GM23338 (cell line): Measurements from ENCODE around the gene FEM1B. TPM values are rescaled to one million over a fixed set of nuclear protein-coding genes. Genes with fewer than 3 reads are reported as not detected.

Experiments used
- polyA plus RNA-seq: library from polyadenylated mRNA; unstranded; fragments of >200 nt; fragmentation: Nextera tagmentation; extraction: Ambion mirVana; gene quantifications from 2 replicates; pipeline ENCODE4 v1.2.1, GENCODE V29; 2016
- total RNA-seq: library from RNA; depleted of rRNA; stranded (reverse); fragments of >200 nt; shearing (Covaris generic); gene quantifications from 2 replicates; pipeline ENCODE4 v1.2.3, GENCODE V29; 2014; rRNA removed
- TF ChIP-seq, protein P1 (sequence below): fragments of 250-450 bp; sonication (Bioruptor Pico); IDR thresholded peaks from 2 replicates; pipeline ENCODE4 v1.5.0; 2020; ENCODE audit warnings: mild to moderate bottlenecking, moderate library complexity

FEM1B gene
- total and polyA plus RNA-seq, 2 experiments from 2014 or later, result 13.0 to 82.0 TPM

DNA sequence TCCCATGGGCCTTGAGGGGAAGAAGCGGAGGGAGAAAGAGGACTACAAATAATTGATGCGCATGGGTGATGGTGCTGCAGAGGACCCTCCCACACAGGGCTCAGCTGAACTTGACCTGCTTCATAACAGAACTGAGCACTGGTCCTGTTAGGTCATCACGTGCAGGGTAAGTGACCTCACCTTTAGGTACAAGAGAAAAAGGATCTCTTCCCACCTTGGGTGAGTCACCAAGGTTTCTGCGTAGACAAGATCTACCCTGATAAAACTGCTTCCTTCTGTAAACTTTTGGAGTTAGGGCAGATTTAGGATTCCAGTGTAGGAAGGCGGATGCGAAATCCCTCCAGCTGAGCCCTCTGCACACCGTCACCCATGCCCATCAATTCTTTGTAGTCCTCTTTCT lies 67.1 kb downstream of the FEM1B start (continued):
- TF ChIP-seq, protein P1, sequence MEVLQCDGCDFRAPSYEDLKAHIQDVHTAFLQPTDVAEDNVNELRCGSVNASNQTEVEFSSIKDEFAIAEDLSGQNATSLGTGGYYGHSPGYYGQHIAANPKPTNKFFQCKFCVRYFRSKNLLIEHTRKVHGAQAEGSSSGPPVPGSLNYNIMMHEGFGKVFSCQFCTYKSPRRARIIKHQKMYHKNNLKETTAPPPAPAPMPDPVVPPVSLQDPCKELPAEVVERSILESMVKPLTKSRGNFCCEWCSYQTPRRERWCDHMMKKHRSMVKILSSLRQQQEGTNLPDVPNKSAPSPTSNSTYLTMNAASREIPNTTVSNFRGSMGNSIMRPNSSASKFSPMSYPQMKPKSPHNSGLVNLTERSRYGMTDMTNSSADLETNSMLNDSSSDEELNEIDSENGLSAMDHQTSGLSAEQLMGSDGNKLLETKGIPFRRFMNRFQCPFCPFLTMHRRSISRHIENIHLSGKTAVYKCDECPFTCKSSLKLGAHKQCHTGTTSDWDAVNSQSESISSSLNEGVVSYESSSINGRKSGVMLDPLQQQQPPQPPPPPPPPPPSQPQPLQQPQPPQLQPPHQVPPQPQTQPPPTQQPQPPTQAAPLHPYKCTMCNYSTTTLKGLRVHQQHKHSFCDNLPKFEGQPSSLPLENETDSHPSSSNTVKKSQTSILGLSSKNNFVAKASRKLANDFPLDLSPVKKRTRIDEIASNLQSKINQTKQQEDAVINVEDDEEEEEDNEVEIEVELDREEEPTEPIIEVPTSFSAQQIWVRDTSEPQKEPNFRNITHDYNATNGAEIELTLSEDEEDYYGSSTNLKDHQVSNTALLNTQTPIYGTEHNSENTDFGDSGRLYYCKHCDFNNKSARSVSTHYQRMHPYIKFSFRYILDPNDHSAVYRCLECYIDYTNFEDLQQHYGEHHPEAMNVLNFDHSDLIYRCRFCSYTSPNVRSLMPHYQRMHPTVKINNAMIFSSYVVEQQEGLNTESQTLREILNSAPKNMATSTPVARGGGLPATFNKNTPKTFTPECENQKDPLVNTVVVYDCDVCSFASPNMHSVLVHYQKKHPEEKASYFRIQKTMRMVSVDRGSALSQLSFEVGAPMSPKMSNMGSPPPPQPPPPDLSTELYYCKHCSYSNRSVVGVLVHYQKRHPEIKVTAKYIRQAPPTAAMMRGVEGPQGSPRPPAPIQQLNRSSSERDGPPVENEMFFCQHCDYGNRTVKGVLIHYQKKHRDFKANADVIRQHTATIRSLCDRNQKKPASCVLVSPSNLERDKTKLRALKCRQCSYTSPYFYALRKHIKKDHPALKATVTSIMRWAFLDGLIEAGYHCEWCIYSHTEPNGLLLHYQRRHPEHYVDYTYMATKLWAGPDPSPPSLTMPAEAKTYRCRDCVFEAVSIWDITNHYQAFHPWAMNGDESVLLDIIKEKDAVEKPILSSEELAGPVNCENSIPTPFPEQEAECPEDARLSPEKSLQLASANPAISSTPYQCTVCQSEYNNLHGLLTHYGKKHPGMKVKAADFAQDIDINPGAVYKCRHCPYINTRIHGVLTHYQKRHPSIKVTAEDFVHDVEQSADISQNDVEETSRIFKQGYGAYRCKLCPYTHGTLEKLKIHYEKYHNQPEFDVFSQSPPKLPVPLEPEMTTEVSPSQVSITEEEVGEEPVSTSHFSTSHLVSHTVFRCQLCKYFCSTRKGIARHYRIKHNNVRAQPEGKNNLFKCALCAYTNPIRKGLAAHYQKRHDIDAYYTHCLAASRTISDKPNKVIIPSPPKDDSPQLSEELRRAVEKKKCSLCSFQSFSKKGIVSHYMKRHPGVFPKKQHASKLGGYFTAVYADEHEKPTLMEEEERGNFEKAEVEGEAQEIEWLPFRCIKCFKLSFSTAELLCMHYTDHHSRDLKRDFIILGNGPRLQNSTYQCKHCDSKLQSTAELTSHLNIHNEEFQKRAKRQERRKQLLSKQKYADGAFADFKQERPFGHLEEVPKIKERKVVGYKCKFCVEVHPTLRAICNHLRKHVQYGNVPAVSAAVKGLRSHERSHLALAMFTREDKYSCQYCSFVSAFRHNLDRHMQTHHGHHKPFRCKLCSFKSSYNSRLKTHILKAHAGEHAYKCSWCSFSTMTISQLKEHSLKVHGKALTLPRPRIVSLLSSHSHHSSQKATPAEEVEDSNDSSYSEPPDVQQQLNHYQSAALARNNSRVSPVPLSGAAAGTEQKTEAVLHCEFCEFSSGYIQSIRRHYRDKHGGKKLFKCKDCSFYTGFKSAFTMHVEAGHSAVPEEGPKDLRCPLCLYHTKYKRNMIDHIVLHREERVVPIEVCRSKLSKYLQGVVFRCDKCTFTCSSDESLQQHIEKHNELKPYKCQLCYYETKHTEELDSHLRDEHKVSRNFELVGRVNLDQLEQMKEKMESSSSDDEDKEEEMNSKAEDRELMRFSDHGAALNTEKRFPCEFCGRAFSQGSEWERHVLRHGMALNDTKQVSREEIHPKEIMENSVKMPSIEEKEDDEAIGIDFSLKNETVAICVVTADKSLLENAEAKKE (CRISPR knock-in tag), result no peak

Other genes with a start within 250 kb of the FEM1B start
- gene PIAS1, start 223.4 kb upstream of the FEM1B start, total RNA-seq, result 20.0 and 32.1 TPM in 2 replicates
- 23.3 and 30.7 TPM in 2 replicates for gene PIAS1, start 223.4 kb upstream of the FEM1B start, polyA plus RNA-seq
- gene CALML4, start 72.4 kb upstream of the FEM1B start, total RNA-seq, result 13.4 and 15.8 TPM in 2 replicates
- 15.0 and 16.2 TPM in 2 replicates for gene CALML4, start 72.4 kb upstream of the FEM1B start, polyA plus RNA-seq
- gene CLN6, start 48.0 kb upstream of the FEM1B start, total RNA-seq, result 69.5 and 87.4 TPM in 2 replicates
- gene CLN6, start 48.0 kb upstream of the FEM1B start, polyA plus RNA-seq, result 20.0 and 20.7 TPM in 2 replicates
- 0.03 TPM in 1 of 2 replicates, not detected in the other for gene ITGA11, start 154.4 kb downstream of the FEM1B start, total RNA-seq
- 0.14 and 0.40 TPM in 2 replicates for gene ITGA11, start 154.4 kb downstream of the FEM1B start, polyA plus RNA-seq